ENCODE results near the gene SGTB.
"Not testable (repeated sequence)": the region's sequence is repeated elsewhere in the genome, so short reads cannot be mapped to it uniquely, and the experiment has no call there.

The SGTB gene

DNA sequence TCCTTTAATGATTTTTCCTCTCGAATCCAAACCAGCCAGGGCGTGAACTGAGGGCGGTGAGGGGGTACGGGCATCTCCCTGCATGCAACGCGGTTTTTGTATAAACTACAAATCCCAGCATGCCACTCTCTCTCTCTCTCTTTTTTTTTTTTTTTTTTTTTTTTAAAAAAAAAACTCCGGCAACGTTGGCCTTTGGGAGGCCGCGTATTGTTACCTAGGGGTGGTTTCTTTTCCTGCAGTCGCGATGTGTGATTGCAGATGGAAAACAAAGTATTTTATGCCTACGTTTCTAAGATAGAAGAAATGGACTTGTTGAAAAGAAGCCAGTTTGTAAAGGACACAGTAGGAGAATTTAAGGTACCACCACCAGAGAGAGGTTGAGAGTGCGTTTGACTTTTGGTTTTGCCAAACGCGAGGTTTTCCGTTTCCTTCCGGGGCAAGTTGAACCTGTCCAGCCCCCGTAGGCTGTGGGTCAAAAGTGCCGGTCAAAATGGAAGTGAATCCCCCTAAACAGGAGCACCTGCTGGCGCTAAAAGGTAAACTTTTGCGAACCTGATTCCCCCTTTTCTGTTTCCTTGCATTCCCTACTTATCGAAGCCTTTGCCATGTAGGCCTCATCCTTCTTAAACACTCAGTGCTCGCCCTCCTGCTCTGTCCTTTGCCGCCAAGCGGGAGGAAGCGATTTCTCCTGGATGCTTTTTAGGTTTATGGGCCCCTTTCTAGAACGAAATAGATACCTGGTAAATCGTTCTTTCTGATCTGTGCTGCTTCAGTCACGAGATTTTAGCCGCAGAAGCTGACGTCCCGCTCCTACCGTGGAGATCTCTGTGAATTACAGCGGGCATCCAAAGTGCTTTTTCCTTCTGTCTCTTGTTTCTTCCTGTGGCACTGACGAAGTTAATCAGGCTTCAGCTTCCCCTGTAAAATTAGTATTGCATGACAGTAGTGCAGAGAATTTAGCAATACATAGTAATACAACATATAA lies 97.0 kb downstream of the SGTB start, which contains the start of the genes SHLD3 and TRAPPC13:
SHLD3 (plus strand) TSS at position 457 of the 985 bp plus-strand sequence. CDS start 4,561 bp downstream, outside the sequence.
TRAPPC13 (plus strand) TSS at position 457 of the 985 bp plus-strand sequence; CDS start at position 491, 34 bp downstream.
- Histone ChIP-seq H3K27ac (ENCODE audit: low read length) (peak within 1 kb of the TSS; percentile 87), H3K9me3 (replicated peaks; ENCODE audit: insufficient read depth, low read length) (no peaks in the 10 kb centered on the region), H4K20me1 (ENCODE audit: insufficient read depth, low read length) (no peaks in the 10 kb centered on the region), H3K4me1 (ENCODE audit: low read length) (peaks cover 16% of the 10 kb centered on the region; the same call in 1 of the 2 replicates), H3K9ac (ENCODE audit: low read length) (peak within 1 kb of the TSS; percentile 83), H3K4me3 (ENCODE audit: low read length) (peak within 1 kb of the TSS; percentile 97), H3K79me2 (ENCODE audit: low read length) (peaks cover 88% of the 10 kb centered on the region), H2AFZ (ENCODE audit: low read length) (peak within 1 kb of the TSS; percentile 91), H3F3A (ENCODE audit: insufficient read depth, low read length) (0 out of 2 replicates have a peak, but pooled peaks cover 5% of the 10 kb centered on the region), H3K9me2 (replicated peaks; ENCODE audit: insufficient read depth, low read length) (no peaks in the 10 kb centered on the region), H3K36me3 (replicated peaks; ENCODE audit: insufficient read depth, low read length) (peaks cover 4% of the 10 kb centered on the region), H3K27me3 (replicated peaks; ENCODE audit: insufficient read depth, low read length) (no peaks in the 10 kb centered on the region), H3K4me2 (ENCODE audit: low read depth, low read length) (peak within 1 kb of the TSS; percentile 97)
- TF ChIP-seq EZH2phosphoT487 (IDR thresholded peaks at IDR 0.05; ENCODE audit: low read length): no peak
- TF ChIP-seq, protein P1, sequence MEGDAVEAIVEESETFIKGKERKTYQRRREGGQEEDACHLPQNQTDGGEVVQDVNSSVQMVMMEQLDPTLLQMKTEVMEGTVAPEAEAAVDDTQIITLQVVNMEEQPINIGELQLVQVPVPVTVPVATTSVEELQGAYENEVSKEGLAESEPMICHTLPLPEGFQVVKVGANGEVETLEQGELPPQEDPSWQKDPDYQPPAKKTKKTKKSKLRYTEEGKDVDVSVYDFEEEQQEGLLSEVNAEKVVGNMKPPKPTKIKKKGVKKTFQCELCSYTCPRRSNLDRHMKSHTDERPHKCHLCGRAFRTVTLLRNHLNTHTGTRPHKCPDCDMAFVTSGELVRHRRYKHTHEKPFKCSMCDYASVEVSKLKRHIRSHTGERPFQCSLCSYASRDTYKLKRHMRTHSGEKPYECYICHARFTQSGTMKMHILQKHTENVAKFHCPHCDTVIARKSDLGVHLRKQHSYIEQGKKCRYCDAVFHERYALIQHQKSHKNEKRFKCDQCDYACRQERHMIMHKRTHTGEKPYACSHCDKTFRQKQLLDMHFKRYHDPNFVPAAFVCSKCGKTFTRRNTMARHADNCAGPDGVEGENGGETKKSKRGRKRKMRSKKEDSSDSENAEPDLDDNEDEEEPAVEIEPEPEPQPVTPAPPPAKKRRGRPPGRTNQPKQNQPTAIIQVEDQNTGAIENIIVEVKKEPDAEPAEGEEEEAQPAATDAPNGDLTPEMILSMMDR (IDR thresholded peaks at IDR 0.05; ENCODE audit: low read length): no peak
- TF ChIP-seq EZH2 (optimal IDR thresholded peaks at IDR 0.05; ENCODE audit: low read depth, low read length): no peak
- peak; percentile 91 for DNase-seq

DNA sequence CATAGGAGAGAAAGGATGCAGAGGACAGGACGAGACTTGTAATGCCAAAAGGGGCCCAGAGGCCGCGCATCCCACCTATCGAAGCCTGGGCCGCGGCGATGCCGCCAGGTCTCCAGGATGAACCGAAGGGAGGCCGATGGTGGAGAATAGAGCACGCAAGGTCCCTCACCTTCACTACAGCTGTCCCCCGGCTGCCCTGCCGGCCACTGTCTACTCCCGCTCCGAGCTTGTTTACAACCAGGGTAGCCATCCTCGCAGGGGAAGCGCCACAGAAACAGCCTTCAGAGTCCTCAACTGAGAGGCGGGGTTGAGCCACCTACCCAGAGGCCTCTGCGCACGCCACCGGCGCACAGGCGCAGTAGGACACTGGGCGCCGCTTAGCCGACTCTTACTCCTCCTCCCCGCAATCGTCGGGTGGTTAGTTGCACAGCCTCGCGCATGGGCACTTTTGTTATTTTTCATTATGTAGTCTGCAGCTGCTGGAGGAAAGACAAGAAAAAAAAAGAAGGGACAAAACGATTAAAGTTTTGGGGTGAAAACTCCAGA lies 97.8 kb downstream of the SGTB start, which contains the start of gene TRIM23:
TRIM23 (minus strand) TSS at position 309 of the 546 bp plus-strand sequence; CDS start at position 250, 59 bp downstream.
- Histone ChIP-seq H3K4me2 (ENCODE audit: low read depth, low read length) (peak within 1 kb of the TSS; percentile 97), H3K27ac (ENCODE audit: low read length) (peak within 1 kb of the TSS; percentile 87), H4K20me1 (ENCODE audit: insufficient read depth, low read length) (no peaks in the 10 kb centered on the region), H3F3A (ENCODE audit: insufficient read depth, low read length) (0 out of 2 replicates have a peak, but pooled peaks cover 5% of the 10 kb centered on the region), H3K4me1 (ENCODE audit: low read length) (peaks cover 16% of the 10 kb centered on the region; the same call in 1 of the 2 replicates), H2AFZ (ENCODE audit: low read length) (peak within 1 kb of the TSS; percentile 91), H3K9me3 (replicated peaks; ENCODE audit: insufficient read depth, low read length) (no peaks in the 10 kb centered on the region), H3K9ac (ENCODE audit: low read length) (peak within 1 kb of the TSS; percentile 83), H3K79me2 (ENCODE audit: low read length) (peaks cover 85% of the 10 kb centered on the region), H3K36me3 (replicated peaks; ENCODE audit: insufficient read depth, low read length) (no peaks in the 10 kb centered on the region; the same call in 1 of the 2 replicates), H3K4me3 (ENCODE audit: low read length) (peak within 1 kb of the TSS; percentile 97), H3K27me3 (replicated peaks; ENCODE audit: insufficient read depth, low read length) (no peaks in the 10 kb centered on the region), H3K9me2 (replicated peaks; ENCODE audit: insufficient read depth, low read length) (no peaks in the 10 kb centered on the region)
- peak; percentile 96 for DNase-seq
- TF ChIP-seq, protein P1 (IDR thresholded peaks at IDR 0.05; ENCODE audit: low read length): no peak
- TF ChIP-seq EZH2 (optimal IDR thresholded peaks at IDR 0.05; ENCODE audit: low read depth, low read length): no peak
- TF ChIP-seq EZH2phosphoT487 (IDR thresholded peaks at IDR 0.05; ENCODE audit: low read length): no peak

GRCh38 chr5:65623482-65623881 lies 98.4 kb downstream of the SGTB start:
- H3K4me3 ChIP-seq (ENCODE audit: low read length): peak overlapping the region; percentile 97
- H3K9ac ChIP-seq (ENCODE audit: low read length): peak overlapping the region; percentile 83; the same call in 1 of the 2 replicates
- H3K9me2 ChIP-seq (replicated peaks; ENCODE audit: insufficient read depth, low read length): no peaks in the 10 kb centered on the region
- peaks cover 84% of the 10 kb centered on the region for H3K79me2 ChIP-seq (ENCODE audit: low read length)
- TF ChIP-seq EZH2 (optimal IDR thresholded peaks at IDR 0.05; ENCODE audit: low read depth, low read length) (no peak), EZH2phosphoT487 (IDR thresholded peaks at IDR 0.05; ENCODE audit: low read length) (no peak)
- TF ChIP-seq, protein P1 (IDR thresholded peaks at IDR 0.05; ENCODE audit: low read length): no peak
- H3K9me3 ChIP-seq (replicated peaks; ENCODE audit: insufficient read depth, low read length): no peaks in the 10 kb centered on the region
- H3K27ac ChIP-seq (ENCODE audit: low read length): peak overlapping the region; percentile 87; the same call in 1 of the 2 replicates
- peaks cover 20% of the 10 kb centered on the region; the same call in 1 of the 2 replicates for H3K4me1 ChIP-seq (ENCODE audit: low read length)
- no peaks in the 10 kb centered on the region for H3K27me3 ChIP-seq (replicated peaks; ENCODE audit: insufficient read depth, low read length)
- peak; percentile 6 for DNase-seq
- H3K36me3 ChIP-seq (replicated peaks; ENCODE audit: insufficient read depth, low read length): no peaks in the 10 kb centered on the region
- H2AFZ ChIP-seq (ENCODE audit: low read length): peak overlapping the region; percentile 89
- peak overlapping the region; percentile 97 for H3K4me2 ChIP-seq (ENCODE audit: low read depth, low read length)
- H3F3A ChIP-seq (ENCODE audit: insufficient read depth, low read length): 0 out of 2 replicates have a peak, but pooled peaks cover 5% of the 10 kb centered on the region
- H4K20me1 ChIP-seq (ENCODE audit: insufficient read depth, low read length): no peaks in the 10 kb centered on the region

DNA sequence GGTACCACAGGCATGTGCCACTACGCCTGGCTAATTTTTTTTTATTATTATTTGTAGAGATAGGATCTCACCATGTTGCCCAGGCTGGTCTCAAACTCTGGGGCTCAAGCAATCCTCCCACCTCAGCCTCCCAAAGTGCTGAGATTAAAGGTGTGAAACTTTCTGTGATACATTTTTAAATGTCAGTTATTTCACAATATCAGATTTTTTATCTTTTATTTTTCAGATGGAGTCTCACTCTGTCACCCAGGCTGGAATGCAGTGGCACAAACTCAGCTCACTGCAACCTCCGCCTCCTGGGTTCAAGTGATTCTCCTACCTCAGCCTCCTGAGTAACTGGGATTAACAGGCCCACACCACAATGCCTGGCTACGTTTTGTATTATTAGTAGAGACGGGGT lies 99.9 kb downstream of the SGTB start:
- H3K27me3 ChIP-seq (replicated peaks; ENCODE audit: insufficient read depth, low read length); H4K20me1 ChIP-seq (ENCODE audit: insufficient read depth, low read length); H2AFZ ChIP-seq (ENCODE audit: low read length); H3K9me2 ChIP-seq (replicated peaks; ENCODE audit: insufficient read depth, low read length); H3K4me2 ChIP-seq (ENCODE audit: low read depth, low read length); H3K9me3 ChIP-seq (replicated peaks; ENCODE audit: insufficient read depth, low read length); H3K27ac ChIP-seq (ENCODE audit: low read length); H3K4me3 ChIP-seq (ENCODE audit: low read length); H3F3A ChIP-seq (ENCODE audit: insufficient read depth, low read length); H3K36me3 ChIP-seq (replicated peaks; ENCODE audit: insufficient read depth, low read length); H3K9ac ChIP-seq (ENCODE audit: low read length); DNase-seq: not testable (repeated sequence)
- Histone ChIP-seq H3K4me1 (ENCODE audit: low read length) (peaks cover 20% of the 10 kb centered on the region; the same call in 1 of the 2 replicates), H3K79me2 (ENCODE audit: low read length) (peaks cover 72% of the 10 kb centered on the region)
